WTC11 (cell line): ENCODE results near the gene CHMP1A.

Source experiments
- CBFB ChIP-seq: sonication (generic); formaldehyde crosslinking; IDR thresholded peaks from 2 replicates; pipeline ENCODE4 v1.8.1; 2022; ENCODE audit warnings: mild to moderate bottlenecking, low read depth, missing genetic modification reagents
- CREM ChIP-seq: sonication (generic); formaldehyde crosslinking; IDR thresholded peaks from 2 replicates; pipeline ENCODE4 v1.8.1; 2022; ENCODE audit warnings: mild to moderate bottlenecking, missing genetic modification reagents, moderate library complexity
- CTCF ChIP-seq: fragments of 200-600 bp; IDR thresholded peaks from 2 replicates; pipeline ENCODE4 v1.8.0; 2022; ENCODE audit warnings: antibody characterized with exemption
- JUN ChIP-seq: sonication (generic); formaldehyde crosslinking; IDR thresholded peaks from 2 replicates; pipeline ENCODE4 v1.8.0; 2023; ENCODE audit warnings: mild to moderate bottlenecking, missing genetic modification reagents
- MYBL2 ChIP-seq: sonication (generic); formaldehyde crosslinking; IDR thresholded peaks from 2 replicates; pipeline ENCODE4 v1.8.1; 2023; ENCODE audit warnings: mild to moderate bottlenecking, moderate library complexity, missing genetic modification reagents
- NR2C2 ChIP-seq: sonication (generic); formaldehyde crosslinking; IDR thresholded peaks from 2 replicates; pipeline ENCODE4 v1.8.0; 2022; ENCODE audit warnings: mild to moderate bottlenecking, missing genetic modification reagents
- SP1 ChIP-seq: sonication (generic); formaldehyde crosslinking; conservative IDR thresholded peaks from 2 replicates; pipeline ENCODE4 v1.8.1; 2022; ENCODE audit warnings: missing genetic modification reagents
- ZNF263 ChIP-seq: sonication (generic); formaldehyde crosslinking; IDR thresholded peaks from 2 replicates; pipeline ENCODE4 v1.8.1; 2022; ENCODE audit warnings: low read depth, mild to moderate bottlenecking, moderate library complexity, missing genetic modification reagents
- ZNF317 ChIP-seq: sonication (generic); formaldehyde crosslinking; IDR thresholded peaks from 2 replicates; pipeline ENCODE4 v1.8.1; 2023; ENCODE audit warnings: low read depth, mild to moderate bottlenecking, moderate library complexity, missing genetic modification reagents, borderline replicate concordance

GRCh38 chr16:89643769-89644300, 13.7 kb downstream of the CHMP1A start:
- TF ChIP-seq CREM: no peak
- no peak for TF ChIP-seq JUN (CRISPR knock-in tag)
- no peak for TF ChIP-seq NR2C2
- TF ChIP-seq CTCF: no peak
- no peak for TF ChIP-seq SP1 (CRISPR knock-in tag)
- TF ChIP-seq ZNF263 (CRISPR knock-in tag): no peak
- no peak for TF ChIP-seq MYBL2 (CRISPR knock-in tag)
- no peak for TF ChIP-seq CBFB (CRISPR knock-in tag)
- TF ChIP-seq ZNF317 (CRISPR knock-in tag): no peak
